Stimulated activated naive CD8-positive, alpha-beta T cell treated with anti-CD3 and anti-CD28 coated beads, Interleukin-15, amount 100 ng/mL, for 72 hours (primary cell): ENCODE measurements around the gene EPS15.
A peak's percentile ranks its signal among the peaks of the same experiment; 100 is the strongest.

ENCODE experiments used
- ATAC-seq: fragments of 150-1000 bp; cut with Tn5 transposase; 2 replicates; pipeline ENCODE4 v1.10.0; 2021; ENCODE audit warnings: mild to moderate bottlenecking, moderate library complexity
- DNase-seq, 2 donors: peaks; one replicate each; pipeline ENCODE4 v3.0.0; 2021 to 2022
- H3K27ac Mint-ChIP-seq, 2 donors: one replicate each; pipeline ENCODE4 v1.8.0; 2022; ENCODE audit warnings: mild to moderate bottlenecking in 2 of 2, mixed read lengths in 2 of 2, moderate library complexity in 2 of 2
- H3K27me3 Mint-ChIP-seq: one replicate; pipeline ENCODE4 v1.8.0; 2022; ENCODE audit warnings: mixed read lengths
- H3K4me1 Mint-ChIP-seq: one replicate; pipeline ENCODE4 v1.8.0; 2022; ENCODE audit warnings: mild to moderate bottlenecking, mixed read lengths
- H3K4me3 Mint-ChIP-seq, 2 donors: one replicate each; pipeline ENCODE4 v1.8.0; 2022; ENCODE audit warnings: mild to moderate bottlenecking in 2 of 2, mixed read lengths in 2 of 2, moderate library complexity in 1 of 2
- H3K9me3 Mint-ChIP-seq, 2 donors: one replicate each; pipeline ENCODE4 v1.8.0; 2022; ENCODE audit warnings: mixed read lengths in 2 of 2

The EPS15 gene

GRCh38 chr1:51373898-51374297 is 145.2 kb downstream of the EPS15 start:
- DNase-seq (no peak), ATAC-seq (no peak)
- Mint-ChIP-seq H3K4me3 (no peak overlapping the region), H3K27me3 (no peaks in the 10 kb centered on the region), H3K9me3 (no peaks in the 10 kb centered on the region), H3K4me1 (no peaks in the 10 kb centered on the region), H3K27ac (no peak overlapping the region)

GRCh38 chr1:51372561-51372960 is 146.5 kb downstream of the EPS15 start:
- H3K4me1 Mint-ChIP-seq: no peaks in the 10 kb centered on the region
- no peak for ATAC-seq
- no peak for DNase-seq
- H3K9me3 Mint-ChIP-seq: no peaks in the 10 kb centered on the region
- peak overlapping the region in 1 of 2 donors; percentile 40 for H3K27ac Mint-ChIP-seq
- H3K27me3 Mint-ChIP-seq: no peaks in the 10 kb centered on the region
- no peak overlapping the region for H3K4me3 Mint-ChIP-seq

- DNase-seq (no peak), ATAC-seq (no peak)
- H3K27ac Mint-ChIP-seq: no peak overlapping the region
- no peaks in the 10 kb centered on the region for H3K9me3 Mint-ChIP-seq
- no peaks in the 10 kb centered on the region for H3K27me3 Mint-ChIP-seq
- H3K4me1 Mint-ChIP-seq: no peaks in the 10 kb centered on the region
- no peak overlapping the region for H3K4me3 Mint-ChIP-seq
Observed at GRCh38 chr1:51369171-51369570, 149.9 kb downstream of the EPS15 start.

- H3K4me3 Mint-ChIP-seq: no peak overlapping the region
- H3K27ac Mint-ChIP-seq: no peak overlapping the region
- H3K9me3 Mint-ChIP-seq: no peaks in the 10 kb centered on the region
- no peaks in the 10 kb centered on the region for H3K4me1 Mint-ChIP-seq
- no peak for ATAC-seq
- no peak for DNase-seq
- H3K27me3 Mint-ChIP-seq: no peaks in the 10 kb centered on the region
Observed at GRCh38 chr1:51365774-51366173, 153.3 kb downstream of the EPS15 start.

GRCh38 chr1:51359879-51360278 is 159.2 kb downstream of the EPS15 start:
- ATAC-seq (no peak), DNase-seq (no peak)
- Mint-ChIP-seq H3K4me1 (no peaks in the 10 kb centered on the region), H3K27ac (no peak overlapping the region), H3K4me3 (no peak overlapping the region), H3K27me3 (no peaks in the 10 kb centered on the region), H3K9me3 (no peaks in the 10 kb centered on the region)

GRCh38 chr1:51355382-51355781 is 163.7 kb downstream of the EPS15 start:
- ATAC-seq (no peak), DNase-seq (no peak)
- H3K4me1 Mint-ChIP-seq: no peaks in the 10 kb centered on the region
- H3K9me3 Mint-ChIP-seq: no peaks in the 10 kb centered on the region
- H3K4me3 Mint-ChIP-seq: no peak overlapping the region
- no peak overlapping the region for H3K27ac Mint-ChIP-seq
- H3K27me3 Mint-ChIP-seq: no peaks in the 10 kb centered on the region

GRCh38 chr1:51354416-51354815 is 164.7 kb downstream of the EPS15 start:
- no peaks in the 10 kb centered on the region for H3K27me3 Mint-ChIP-seq
- H3K4me1 Mint-ChIP-seq: no peaks in the 10 kb centered on the region
- no peak for ATAC-seq
- no peak for DNase-seq
- no peaks in the 10 kb centered on the region for H3K9me3 Mint-ChIP-seq
- no peak overlapping the region for H3K4me3 Mint-ChIP-seq
- no peak overlapping the region for H3K27ac Mint-ChIP-seq

- no peaks in the 10 kb centered on the region for H3K9me3 Mint-ChIP-seq
- no peak for DNase-seq
- H3K4me1 Mint-ChIP-seq: no peaks in the 10 kb centered on the region
- H3K4me3 Mint-ChIP-seq: no peak overlapping the region
- H3K27ac Mint-ChIP-seq: no peak overlapping the region
- H3K27me3 Mint-ChIP-seq: peaks cover 9% of the 10 kb centered on the region
- ATAC-seq: no peak
Observed at GRCh38 chr1:51351907-51352306, 167.2 kb downstream of the EPS15 start.

- no peaks in the 10 kb centered on the region for H3K4me1 Mint-ChIP-seq
- peaks cover 28% of the 10 kb centered on the region for H3K27me3 Mint-ChIP-seq
- no peak overlapping the region for H3K27ac Mint-ChIP-seq
- ATAC-seq (no peak), DNase-seq (no peak)
- H3K9me3 Mint-ChIP-seq: no peaks in the 10 kb centered on the region
- H3K4me3 Mint-ChIP-seq: no peak overlapping the region
Observed at GRCh38 chr1:51349862-51350261, 169.2 kb downstream of the EPS15 start.

GRCh38 chr1:51348147-51348527 is 170.9 kb downstream of the EPS15 start:
- peaks cover 45% of the 10 kb centered on the region for H3K27me3 Mint-ChIP-seq
- ATAC-seq (no peak), DNase-seq (no peak)
- H3K4me1 Mint-ChIP-seq: peaks cover 9% of the 10 kb centered on the region
- H3K9me3 Mint-ChIP-seq: no peaks in the 10 kb centered on the region
- no peak overlapping the region for H3K27ac Mint-ChIP-seq
- H3K4me3 Mint-ChIP-seq: no peak overlapping the region

- no peak for ATAC-seq
- H3K4me3 Mint-ChIP-seq: no peak overlapping the region
- H3K9me3 Mint-ChIP-seq: no peaks in the 10 kb centered on the region
- H3K4me1 Mint-ChIP-seq: peaks cover 9% of the 10 kb centered on the region
- DNase-seq: no peak
- H3K27ac Mint-ChIP-seq: peak overlapping the region in 1 of 2 donors; percentile 68
- peaks cover 51% of the 10 kb centered on the region for H3K27me3 Mint-ChIP-seq
Observed at GRCh38 chr1:51347398-51348146, 171.5 kb downstream of the EPS15 start.

GRCh38 chr1:51346086-51346942 is 172.8 kb downstream of the EPS15 start:
- peaks cover 9% of the 10 kb centered on the region for H3K4me1 Mint-ChIP-seq

GRCh38 chr1:51345300-51345687 is 173.8 kb downstream of the EPS15 start:
- peaks cover 9% of the 10 kb centered on the region for H3K4me1 Mint-ChIP-seq
- H3K4me3 Mint-ChIP-seq: peak overlapping the region in 1 of 2 donors; percentile 20
- ATAC-seq (peak; percentile 14), DNase-seq (no peak)
- no peaks in the 10 kb centered on the region for H3K9me3 Mint-ChIP-seq
- H3K27me3 Mint-ChIP-seq: peaks cover 66% of the 10 kb centered on the region
- H3K27ac Mint-ChIP-seq: no peak overlapping the region

More at GRCh38 chr1:51346086-51346942, 172.8 kb downstream of the EPS15 start:
- Mint-ChIP-seq H3K27ac (no peak overlapping the region), H3K4me3 (no peak overlapping the region), H3K9me3 (no peaks in the 10 kb centered on the region), H3K27me3 (peaks cover 64% of the 10 kb centered on the region)
- no peak for DNase-seq
- ATAC-seq: no peak

GRCh38 chr1:51344602-51345299 is 174.3 kb downstream of the EPS15 start:
- Mint-ChIP-seq H3K4me3 (peak overlapping the region in 1 of 2 donors; percentile 9), H3K4me1 (peaks cover 9% of the 10 kb centered on the region), H3K9me3 (no peaks in the 10 kb centered on the region), H3K27me3 (peaks cover 66% of the 10 kb centered on the region), H3K27ac (no peak overlapping the region)
- no peak for DNase-seq
- ATAC-seq: peak; percentile 34

GRCh38 chr1:51344276-51344601 is 174.8 kb downstream of the EPS15 start:
- DNase-seq: no peak
- ATAC-seq: peak; percentile 9
- Mint-ChIP-seq H3K4me1 (peaks cover 9% of the 10 kb centered on the region), H3K4me3 (peak overlapping the region in 1 of 2 donors; percentile 9), H3K9me3 (no peaks in the 10 kb centered on the region), H3K27ac (no peak overlapping the region), H3K27me3 (peaks cover 66% of the 10 kb centered on the region)

GRCh38 chr1:51343624-51344023 is 175.4 kb downstream of the EPS15 start:
- DNase-seq: no peak
- H3K9me3 Mint-ChIP-seq: no peaks in the 10 kb centered on the region
- H3K27me3 Mint-ChIP-seq: peaks cover 66% of the 10 kb centered on the region
- peaks cover 9% of the 10 kb centered on the region for H3K4me1 Mint-ChIP-seq
- H3K4me3 Mint-ChIP-seq: peak overlapping the region in 1 of 2 donors; percentile 9
- H3K27ac Mint-ChIP-seq: no peak overlapping the region
- ATAC-seq: no peak
